ENCODE data around the gene KSR1.

GRCh38 chr17:27564463-27564862 is 108.2 kb downstream of the KSR1 start:
- TF ChIP-seq CTCF (IDR thresholded peaks at IDR 0.05), result no peak
- TF ChIP-seq ZFX (IDR thresholded peaks at IDR 0.05; ENCODE audit: borderline replicate concordance), result no peak

Data from 22Rv1 (cell line).